KMS-11 (cell line): Measurements from ENCODE around the gene CCDC201.

Experiments
- H2AFZ ChIP-seq: fragments of 200-600 bp; sonication (generic); 2 replicates; pipeline ENCODE4 v1.6.1; 2016; ENCODE audit warnings: antibody characterized with exemption, mixed run types, low read depth
- H3K27ac ChIP-seq: fragments of 200-600 bp; sonication (generic); 2 replicates; pipeline ENCODE4 v1.6.1; 2016; ENCODE audit warnings: mild to moderate bottlenecking, mixed run types
- H3K27me3 ChIP-seq: fragments of 200-600 bp; sonication (generic); 2 replicates; pipeline ENCODE4 v1.6.1; 2017; ENCODE audit warnings: mild to moderate bottlenecking, low read depth, mixed run types, moderate library complexity; ENCODE audit not compliant: insufficient read depth
- H3K36me3 ChIP-seq: fragments of 200-600 bp; sonication (generic); 2 replicates; pipeline ENCODE4 v1.6.1; 2017; ENCODE audit warnings: mild to moderate bottlenecking, mixed run types; ENCODE audit not compliant: insufficient read depth
- H3K4me1 ChIP-seq: fragments of 200-600 bp; sonication (generic); 2 replicates; pipeline ENCODE4 v1.6.1; 2016; ENCODE audit warnings: mild to moderate bottlenecking, low read depth, mixed run types; ENCODE audit not compliant: poor library complexity, severe bottlenecking
- H3K4me2 ChIP-seq: fragments of 200-600 bp; sonication (generic); 2 replicates; pipeline ENCODE4 v1.7.0; 2016; ENCODE audit warnings: mild to moderate bottlenecking, mixed run types
- H3K4me3 ChIP-seq: fragments of 200-600 bp; sonication (generic); IDR thresholded peaks from 2 replicates; pipeline ENCODE4 v1.6.1; 2017; ENCODE audit warnings: low read depth, low read length, mixed read lengths; ENCODE audit not compliant: insufficient read depth
- H3K79me2 ChIP-seq: fragments of 200-600 bp; sonication (generic); 2 replicates; pipeline ENCODE4 v1.6.1; 2016; ENCODE audit warnings: low read depth, mixed run types; ENCODE audit not compliant: insufficient read depth
- H3K9ac ChIP-seq: fragments of 200-600 bp; sonication (generic); 2 replicates; pipeline ENCODE4 v1.6.1; 2016; ENCODE audit warnings: mild to moderate bottlenecking, mixed run types
- H4K20me1 ChIP-seq: fragments of 200-600 bp; sonication (generic); 2 replicates; pipeline ENCODE4 v1.6.1; 2016; ENCODE audit warnings: mild to moderate bottlenecking, mixed run types; ENCODE audit not compliant: insufficient read depth
- TF ChIP-seq, protein P1 (sequence below): fragments of 200-600 bp; sonication (generic); conservative IDR thresholded peaks from 2 replicates; pipeline ENCODE4 v1.6.1; 2017; ENCODE audit warnings: low read depth, mild to moderate bottlenecking, antibody characterized with exemption, low read length, moderate library complexity, mixed read lengths

CCDC201 gene

DNA sequence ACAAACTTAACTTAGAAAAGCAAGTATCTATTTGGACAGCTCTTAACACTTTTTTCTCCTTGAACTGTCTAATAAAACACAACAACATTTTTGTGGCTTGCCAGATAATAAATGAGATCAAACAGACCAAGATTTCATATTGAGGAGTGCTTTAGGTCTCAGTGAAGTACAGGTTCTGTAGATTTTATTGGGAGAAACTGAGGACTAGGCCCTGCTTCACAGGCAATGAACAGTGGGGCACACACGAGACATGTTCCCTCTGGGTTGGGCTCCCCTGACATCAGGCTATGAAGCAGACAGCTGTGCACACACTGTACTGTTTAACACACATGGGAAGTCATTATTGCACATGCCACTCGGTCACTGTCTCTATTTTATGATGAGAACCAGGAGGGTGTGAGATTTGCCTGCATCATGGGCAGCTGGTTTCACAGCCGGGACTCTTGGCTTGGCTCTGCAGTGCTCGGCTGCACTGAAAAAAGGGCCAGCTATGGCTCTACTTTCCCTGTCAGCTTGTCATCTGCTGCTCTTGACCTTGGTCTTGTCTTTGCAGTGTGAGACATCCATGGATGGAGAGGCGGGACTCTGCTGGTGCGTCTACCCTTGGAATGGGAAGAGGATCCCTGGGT is 19.6 kb upstream of the CCDC201 start:
- no peaks in the 10 kb centered on the region for H3K79me2 ChIP-seq
- no peak overlapping the region for H2AFZ ChIP-seq
- TF ChIP-seq, protein P1, sequence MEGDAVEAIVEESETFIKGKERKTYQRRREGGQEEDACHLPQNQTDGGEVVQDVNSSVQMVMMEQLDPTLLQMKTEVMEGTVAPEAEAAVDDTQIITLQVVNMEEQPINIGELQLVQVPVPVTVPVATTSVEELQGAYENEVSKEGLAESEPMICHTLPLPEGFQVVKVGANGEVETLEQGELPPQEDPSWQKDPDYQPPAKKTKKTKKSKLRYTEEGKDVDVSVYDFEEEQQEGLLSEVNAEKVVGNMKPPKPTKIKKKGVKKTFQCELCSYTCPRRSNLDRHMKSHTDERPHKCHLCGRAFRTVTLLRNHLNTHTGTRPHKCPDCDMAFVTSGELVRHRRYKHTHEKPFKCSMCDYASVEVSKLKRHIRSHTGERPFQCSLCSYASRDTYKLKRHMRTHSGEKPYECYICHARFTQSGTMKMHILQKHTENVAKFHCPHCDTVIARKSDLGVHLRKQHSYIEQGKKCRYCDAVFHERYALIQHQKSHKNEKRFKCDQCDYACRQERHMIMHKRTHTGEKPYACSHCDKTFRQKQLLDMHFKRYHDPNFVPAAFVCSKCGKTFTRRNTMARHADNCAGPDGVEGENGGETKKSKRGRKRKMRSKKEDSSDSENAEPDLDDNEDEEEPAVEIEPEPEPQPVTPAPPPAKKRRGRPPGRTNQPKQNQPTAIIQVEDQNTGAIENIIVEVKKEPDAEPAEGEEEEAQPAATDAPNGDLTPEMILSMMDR = no peak
- no peak overlapping the region for H3K27ac ChIP-seq
- H4K20me1 ChIP-seq = no peaks in the 10 kb centered on the region
- H3K9ac ChIP-seq = no peak overlapping the region
- H3K36me3 ChIP-seq = no peaks in the 10 kb centered on the region
- H3K4me2 ChIP-seq = no peak overlapping the region
- H3K4me1 ChIP-seq = no peaks in the 10 kb centered on the region
- H3K27me3 ChIP-seq = no peaks in the 10 kb centered on the region
- H3K4me3 ChIP-seq = no peak overlapping the region

DNA sequence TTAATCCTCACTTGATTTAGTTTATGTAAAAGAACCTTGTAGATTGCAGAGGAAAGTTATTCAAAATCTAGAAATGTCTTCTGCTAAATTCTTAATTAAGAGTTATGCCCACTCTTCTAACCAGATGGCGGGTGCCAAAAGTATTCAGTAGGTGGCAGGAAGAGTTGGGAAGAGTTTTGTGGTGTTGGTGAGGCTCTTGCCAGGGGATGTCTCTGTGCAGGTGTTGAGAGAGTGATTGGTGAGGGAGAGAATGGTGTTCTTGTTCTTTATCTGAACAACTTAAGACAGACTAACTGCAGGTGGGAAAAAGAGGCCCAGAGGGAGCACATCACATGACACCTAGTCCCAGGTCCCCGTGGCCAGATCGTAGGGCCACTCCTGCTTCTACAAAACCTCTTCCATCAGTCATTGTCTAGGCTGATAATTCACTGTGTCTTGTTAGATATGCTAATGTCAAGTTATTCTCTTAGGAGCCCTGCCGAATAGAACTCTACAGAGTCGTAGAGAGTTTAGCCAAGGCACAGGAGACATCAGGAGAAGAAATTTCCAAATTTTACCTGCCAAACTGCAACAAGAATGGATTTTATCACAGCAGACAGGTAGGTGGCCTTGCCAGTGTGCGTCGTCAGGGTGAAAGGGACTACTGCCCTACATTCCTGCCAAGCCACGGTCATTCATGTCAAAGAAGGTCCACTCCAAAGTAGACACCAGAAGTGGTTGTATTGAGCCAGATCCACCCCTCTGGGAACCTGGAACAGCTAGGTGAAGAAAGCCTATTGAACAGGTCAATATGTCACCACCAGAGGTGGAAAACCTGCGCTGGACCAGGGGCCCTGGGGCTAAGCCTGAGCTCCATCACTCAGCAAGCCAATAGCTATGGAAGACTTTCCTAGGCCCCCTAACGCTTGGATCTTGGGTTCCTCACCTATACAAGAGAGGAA is 18.9 kb upstream of the CCDC201 start:
- H3K36me3 ChIP-seq = no peaks in the 10 kb centered on the region
- no peak overlapping the region for H3K4me3 ChIP-seq
- no peaks in the 10 kb centered on the region for H3K79me2 ChIP-seq
- H3K9ac ChIP-seq = no peak overlapping the region
- no peak overlapping the region for H3K4me2 ChIP-seq
- H3K4me1 ChIP-seq = no peaks in the 10 kb centered on the region
- no peak overlapping the region for H3K27ac ChIP-seq
- no peaks in the 10 kb centered on the region for H4K20me1 ChIP-seq
- H2AFZ ChIP-seq = no peak overlapping the region
- TF ChIP-seq, protein P1 = no peak
- H3K27me3 ChIP-seq = no peaks in the 10 kb centered on the region

DNA sequence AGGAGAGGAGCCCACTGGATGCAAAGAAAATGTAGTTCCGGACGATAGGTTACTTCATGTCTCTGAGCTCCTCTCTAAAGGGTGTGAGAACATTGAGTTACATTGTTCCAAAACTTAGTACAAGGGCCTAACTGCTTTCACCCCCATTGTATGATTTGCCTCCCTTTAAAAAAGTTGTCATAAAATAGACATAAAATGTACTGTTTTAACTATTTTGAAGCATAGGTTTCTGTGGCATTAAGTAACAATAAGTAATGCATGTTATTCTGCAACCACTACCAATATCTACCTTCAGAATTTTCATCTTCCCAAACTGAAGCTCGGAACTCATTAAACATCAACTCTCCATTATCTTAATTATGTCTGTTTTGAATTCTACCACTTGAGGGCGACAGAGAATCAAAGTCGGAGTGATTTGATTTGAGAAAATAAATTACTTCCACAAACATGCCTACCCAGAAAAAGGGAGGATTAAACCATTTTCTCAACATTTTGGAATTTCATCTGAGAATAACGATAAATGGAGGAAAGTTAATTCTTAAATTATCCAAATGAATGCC is 18.1 kb upstream of the CCDC201 start:
- no peaks in the 10 kb centered on the region for H3K79me2 ChIP-seq
- H3K4me2 ChIP-seq = no peak overlapping the region
- TF ChIP-seq, protein P1 = peak; percentile 82
- H3K27ac ChIP-seq = no peak overlapping the region
- no peaks in the 10 kb centered on the region for H4K20me1 ChIP-seq
- no peaks in the 10 kb centered on the region for H3K36me3 ChIP-seq
- no peak overlapping the region for H3K9ac ChIP-seq
- H2AFZ ChIP-seq = no peak overlapping the region
- no peaks in the 10 kb centered on the region for H3K4me1 ChIP-seq
- no peaks in the 10 kb centered on the region for H3K27me3 ChIP-seq
- H3K4me3 ChIP-seq = no peak overlapping the region

DNA sequence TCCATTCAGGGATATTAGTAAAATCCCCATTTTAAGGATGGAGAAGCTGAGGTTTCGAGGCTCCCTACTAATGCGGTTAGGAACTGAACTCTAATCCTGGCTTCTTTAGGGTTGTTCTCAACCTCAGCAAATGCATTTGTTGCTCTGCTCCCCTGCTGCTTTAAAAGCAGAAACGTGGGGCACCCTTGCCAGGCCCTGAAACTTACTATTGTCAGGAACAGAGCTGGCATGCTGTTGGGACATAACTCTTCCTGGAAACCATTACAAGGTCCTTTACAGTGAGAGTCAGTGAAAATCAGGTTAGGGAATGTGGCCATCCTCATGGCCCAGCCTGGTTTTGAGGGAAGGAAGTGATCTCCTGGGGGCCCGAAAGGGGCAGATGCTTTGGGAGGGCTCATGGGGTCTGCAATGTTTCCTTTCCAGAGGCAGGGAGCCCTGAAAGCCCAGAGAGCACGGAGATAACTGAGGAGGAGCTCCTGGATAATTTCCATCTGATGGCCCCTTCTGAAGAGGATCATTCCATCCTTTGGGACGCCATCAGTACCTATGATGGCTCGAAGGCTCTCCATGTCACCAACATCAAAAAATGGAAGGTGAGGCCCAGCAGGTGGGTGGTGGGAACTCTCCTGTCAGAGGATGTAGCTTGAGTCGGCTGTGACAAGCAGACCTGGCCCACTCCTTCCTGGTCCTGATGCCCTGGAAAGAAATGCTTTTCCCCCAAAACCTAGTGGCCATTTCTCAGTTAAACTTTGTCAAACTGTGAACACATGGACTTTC is 17.4 kb upstream of the CCDC201 start:
- no peaks in the 10 kb centered on the region for H4K20me1 ChIP-seq
- TF ChIP-seq, protein P1 = no peak
- H3K4me2 ChIP-seq = no peak overlapping the region

More for the DNA sequence above, 17.4 kb upstream of the CCDC201 start:
- H3K4me3 ChIP-seq = no peak overlapping the region
- no peak overlapping the region for H3K9ac ChIP-seq
- H3K27ac ChIP-seq = no peak overlapping the region
- H2AFZ ChIP-seq = no peak overlapping the region
- no peaks in the 10 kb centered on the region for H3K4me1 ChIP-seq
- no peaks in the 10 kb centered on the region for H3K79me2 ChIP-seq
- no peaks in the 10 kb centered on the region for H3K27me3 ChIP-seq
- H3K36me3 ChIP-seq = no peaks in the 10 kb centered on the region
